IMR-90 (cell line): ENCODE measurements around the gene WDCP.

Source experiments
- CHD1 ChIP-seq: IDR thresholded peaks from 2 replicates; pipeline ENCODE4 v1.6.1; 2012; ENCODE audit warnings: low read depth, low read length, improper control_type of control experiment
- MXI1 ChIP-seq: IDR thresholded peaks from 2 replicates; pipeline ENCODE4 v1.6.1; 2012; ENCODE audit warnings: low read depth, mild to moderate bottlenecking, low read length, moderate library complexity, borderline replicate concordance
- NFE2L2 ChIP-seq: fragments of 150-350 bp; IDR thresholded peaks from 2 replicates; pipeline ENCODE4 v1.6.1; 2016; ENCODE audit warnings: low read depth, mild to moderate bottlenecking, low read length
- POLR2A ChIP-seq: IDR thresholded peaks from 2 replicates; pipeline ENCODE4 v1.6.1; 2012; ENCODE audit warnings: mild to moderate bottlenecking, low read depth, low read length
- RCOR1 ChIP-seq: IDR thresholded peaks from 2 replicates; pipeline ENCODE4 v1.6.1; 2012; ENCODE audit warnings: mild to moderate bottlenecking, low read length, improper control_type of control experiment; ENCODE audit not compliant: insufficient replicate concordance
- RFX5 ChIP-seq: IDR thresholded peaks from 2 replicates; pipeline ENCODE4 v1.8.0; 2012; ENCODE audit warnings: low read depth, mild to moderate bottlenecking, low read length, moderate library complexity
- SMC3 ChIP-seq: fragments of 150-350 bp; IDR thresholded peaks from 2 replicates; pipeline ENCODE4 v1.6.1; 2016; ENCODE audit warnings: low read depth, mild to moderate bottlenecking, antibody characterized with exemption, low read length, moderate library complexity
- TF ChIP-seq, protein P1 (sequence below): conservative IDR thresholded peaks from 2 replicates; pipeline ENCODE4 v1.5.1; 2012; ENCODE audit warnings: mild to moderate bottlenecking, low read depth, low read length, improper control_type of control experiment
- TF ChIP-seq, protein P2 (sequence below): fragments of 150-350 bp; IDR thresholded peaks from 2 replicates; pipeline ENCODE4 v1.6.1; 2016; ENCODE audit warnings: low read depth, mild to moderate bottlenecking, low read length, moderate library complexity, borderline replicate concordance

DNA sequence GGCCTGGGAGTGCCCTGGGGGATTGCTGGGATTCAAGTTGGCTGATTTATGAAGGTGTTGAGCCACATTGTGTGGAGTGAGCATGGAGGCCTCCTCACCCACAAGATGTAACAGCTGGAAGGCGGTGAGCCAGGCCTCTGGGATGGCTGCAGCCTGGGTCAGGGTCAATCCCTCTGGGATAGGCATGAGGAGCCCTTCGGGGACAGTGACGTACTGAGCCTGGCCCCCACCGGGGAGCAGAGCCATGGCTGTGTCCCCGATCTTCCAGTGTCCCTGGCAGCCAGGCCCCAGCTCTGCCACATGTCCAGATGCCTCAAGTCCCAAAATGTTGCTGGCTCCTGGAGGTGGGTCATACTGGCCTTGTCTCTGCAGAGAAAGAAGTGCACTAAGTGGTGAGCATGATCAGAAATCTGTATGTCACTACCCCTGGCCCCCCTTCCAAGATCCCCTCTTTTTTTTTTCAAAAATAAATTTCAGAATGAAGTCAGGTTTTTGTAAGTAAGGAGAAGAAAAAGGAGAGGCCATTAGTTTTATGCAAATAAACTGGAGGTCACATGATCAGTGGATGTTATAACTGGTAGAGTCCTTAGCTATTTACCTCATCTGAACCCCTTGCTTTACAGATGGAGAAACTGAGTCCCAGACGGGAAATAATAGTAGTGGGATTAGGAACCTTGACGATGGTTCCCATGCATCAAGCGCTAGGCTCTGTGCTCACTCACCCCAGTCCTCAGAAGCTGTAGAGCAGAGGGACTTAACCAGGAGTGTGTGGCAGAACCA, 35.8 kb upstream of the WDCP start:
- TF ChIP-seq POLR2A (no peak), RFX5 (no peak), MXI1 (no peak), NFE2L2 (no peak), SMC3 (no peak), RCOR1 (no peak), CHD1 (no peak)
- TF ChIP-seq, protein P1, sequence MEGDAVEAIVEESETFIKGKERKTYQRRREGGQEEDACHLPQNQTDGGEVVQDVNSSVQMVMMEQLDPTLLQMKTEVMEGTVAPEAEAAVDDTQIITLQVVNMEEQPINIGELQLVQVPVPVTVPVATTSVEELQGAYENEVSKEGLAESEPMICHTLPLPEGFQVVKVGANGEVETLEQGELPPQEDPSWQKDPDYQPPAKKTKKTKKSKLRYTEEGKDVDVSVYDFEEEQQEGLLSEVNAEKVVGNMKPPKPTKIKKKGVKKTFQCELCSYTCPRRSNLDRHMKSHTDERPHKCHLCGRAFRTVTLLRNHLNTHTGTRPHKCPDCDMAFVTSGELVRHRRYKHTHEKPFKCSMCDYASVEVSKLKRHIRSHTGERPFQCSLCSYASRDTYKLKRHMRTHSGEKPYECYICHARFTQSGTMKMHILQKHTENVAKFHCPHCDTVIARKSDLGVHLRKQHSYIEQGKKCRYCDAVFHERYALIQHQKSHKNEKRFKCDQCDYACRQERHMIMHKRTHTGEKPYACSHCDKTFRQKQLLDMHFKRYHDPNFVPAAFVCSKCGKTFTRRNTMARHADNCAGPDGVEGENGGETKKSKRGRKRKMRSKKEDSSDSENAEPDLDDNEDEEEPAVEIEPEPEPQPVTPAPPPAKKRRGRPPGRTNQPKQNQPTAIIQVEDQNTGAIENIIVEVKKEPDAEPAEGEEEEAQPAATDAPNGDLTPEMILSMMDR: no peak
- TF ChIP-seq, protein P2, sequence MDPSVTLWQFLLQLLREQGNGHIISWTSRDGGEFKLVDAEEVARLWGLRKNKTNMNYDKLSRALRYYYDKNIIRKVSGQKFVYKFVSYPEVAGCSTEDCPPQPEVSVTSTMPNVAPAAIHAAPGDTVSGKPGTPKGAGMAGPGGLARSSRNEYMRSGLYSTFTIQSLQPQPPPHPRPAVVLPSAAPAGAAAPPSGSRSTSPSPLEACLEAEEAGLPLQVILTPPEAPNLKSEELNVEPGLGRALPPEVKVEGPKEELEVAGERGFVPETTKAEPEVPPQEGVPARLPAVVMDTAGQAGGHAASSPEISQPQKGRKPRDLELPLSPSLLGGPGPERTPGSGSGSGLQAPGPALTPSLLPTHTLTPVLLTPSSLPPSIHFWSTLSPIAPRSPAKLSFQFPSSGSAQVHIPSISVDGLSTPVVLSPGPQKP: no peak
